ENCODE measurements around the gene HOXA5. TPM values are rescaled to one million over a fixed set of nuclear protein-coding genes. Genes with fewer than 3 reads are reported as not detected.

HOXA5 gene
- total RNA-seq, 4 donors from 2014 or later: 3.6 to 8.2 (median 6.8) TPM

GRCh38 chr7:27112361-27112760 is 31.1 kb downstream of the HOXA5 start:
- no peaks in the 10 kb centered on the region for H3K9me3 ChIP-seq
- peak overlapping the region; percentile 96 to 99 (median 99) for H3K27ac ChIP-seq
- no peaks in the 10 kb centered on the region for H3K27me3 ChIP-seq
- H3K4me3 ChIP-seq: peak overlapping the region in 3 of 4 donors; percentile 70 to 91 (median 82)
- TF ChIP-seq POLR2A (IDR thresholded peaks at IDR 0.05) (no peak), CTCF (IDR thresholded peaks at IDR 0.05) (no peak)
- H3K36me3 ChIP-seq: no peaks in the 10 kb centered on the region
- 20 to 24% methylated on average over 4 of the region's 4 CpGs for WGBS, 2 donors
- peaks cover 14 to 74% (median 46%) of the 10 kb centered on the region in 3 donors for H3K4me1 ChIP-seq
- DNase-seq: no peak
- intact Hi-C loops (cut with DNase I): no loop called here

- H3K4me3 ChIP-seq: peak overlapping the region in 3 of 4 donors; percentile 70 to 91 (median 82)
- no peaks in the 10 kb centered on the region for H3K27me3 ChIP-seq
- TF ChIP-seq POLR2A (IDR thresholded peaks at IDR 0.05) (no peak), CTCF (IDR thresholded peaks at IDR 0.05) (no peak)
- WGBS, 2 donors: 9 to 31% methylated on average over 3 to 4 of the region's 4 CpGs
- peak overlapping the region; percentile 96 to 99 (median 99) for H3K27ac ChIP-seq
- H3K4me1 ChIP-seq: peaks cover 12 to 74% (median 41%) of the 10 kb centered on the region in 3 donors
- no peaks in the 10 kb centered on the region for H3K36me3 ChIP-seq
- intact Hi-C loops (cut with DNase I): no loop called here
- no peaks in the 10 kb centered on the region for H3K9me3 ChIP-seq
- no peak for DNase-seq
Measured at GRCh38 chr7:27111751-27112277, 31.7 kb downstream of the HOXA5 start.

- H3K4me3 ChIP-seq: peak overlapping the region; percentile 18 to 91 (median 63)
- TF ChIP-seq POLR2A (IDR thresholded peaks at IDR 0.05): no peak
- peak in 2 of 6 experiments; percentile 11 to 17 for TF ChIP-seq CTCF (IDR thresholded peaks at IDR 0.05)
- no peaks in the 10 kb centered on the region for H3K9me3 ChIP-seq
- H3K4me1 ChIP-seq: peaks cover 12 to 74% (median 44%) of the 10 kb centered on the region in 3 donors
- H3K27ac ChIP-seq: peak overlapping the region; percentile 96 to 99 (median 99)
- H3K36me3 ChIP-seq: no peaks in the 10 kb centered on the region
- H3K27me3 ChIP-seq: no peaks in the 10 kb centered on the region
- no peak for DNase-seq
- intact Hi-C loops (cut with DNase I): no loop called here
- 9 to 31% methylated on average over 5 to 6 of the region's 6 CpGs for WGBS, 2 donors
Measured at GRCh38 chr7:27111042-27111750, 32.3 kb downstream of the HOXA5 start.

- Histone ChIP-seq H3K27me3 (no peaks in the 10 kb centered on the region), H3K4me1 (peaks cover 12 to 82% (median 48%) of the 10 kb centered on the region in 3 donors), H3K36me3 (no peaks in the 10 kb centered on the region), H3K27ac (peak overlapping the region; percentile 96 to 99 (median 99)), H3K9me3 (no peaks in the 10 kb centered on the region), H3K4me3 (peak overlapping the region; percentile 18 to 91 (median 63))
- intact Hi-C loops (cut with DNase I): no loop called here
- TF ChIP-seq POLR2A (IDR thresholded peaks at IDR 0.05) (peak in 2 of 4 donors; percentile 27 to 33), CTCF (IDR thresholded peaks at IDR 0.05) (peak in 1 of 6 experiments; percentile 9)
- no peak for DNase-seq
- WGBS, 2 donors: 25 to 50% methylated on average over 7 to 29 of the region's 66 CpGs
Measured at GRCh38 chr7:27110186-27111031, 33.1 kb downstream of the HOXA5 start.
